ENCODE data around the gene AWAT2.

AWAT2 gene
- 0 to 0.06 (median 0) reads per million in 18 experiments for total RNA-seq

- peak; percentile 37 to 53 for DNase-seq
Observed at GRCh38 chrX:70049925-70050324, at the start of gene AWAT2. TSS of gene AWAT2 (minus strand) at chrX:70049938. CDS start at chrX:70049932, 6 bp downstream.

- DNase-seq = no peak
Observed at GRCh38 chrX:70096052-70096451, 46.3 kb upstream of the AWAT2 start.

DNA sequence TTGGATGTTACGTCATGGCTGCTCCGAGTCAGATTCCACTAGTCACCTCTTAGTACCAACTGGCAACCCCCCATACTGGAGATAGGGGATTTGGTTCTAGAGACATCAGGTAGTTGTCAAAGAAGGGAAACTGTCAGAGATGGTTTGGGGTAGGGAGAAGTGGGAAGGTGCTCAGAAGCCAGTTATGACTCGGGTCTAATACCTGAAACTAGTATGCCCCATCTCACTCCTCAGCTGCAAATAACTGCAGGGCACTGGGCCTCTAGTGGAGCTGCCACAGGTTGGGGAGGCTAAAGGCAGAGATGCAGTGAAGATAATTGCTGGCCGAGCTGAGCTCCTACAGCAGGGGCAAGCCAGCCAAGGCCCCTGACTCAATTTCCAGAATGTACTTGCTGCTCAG is 42.5 kb upstream of the AWAT2 start:
- DNase-seq = no peak

DNA sequence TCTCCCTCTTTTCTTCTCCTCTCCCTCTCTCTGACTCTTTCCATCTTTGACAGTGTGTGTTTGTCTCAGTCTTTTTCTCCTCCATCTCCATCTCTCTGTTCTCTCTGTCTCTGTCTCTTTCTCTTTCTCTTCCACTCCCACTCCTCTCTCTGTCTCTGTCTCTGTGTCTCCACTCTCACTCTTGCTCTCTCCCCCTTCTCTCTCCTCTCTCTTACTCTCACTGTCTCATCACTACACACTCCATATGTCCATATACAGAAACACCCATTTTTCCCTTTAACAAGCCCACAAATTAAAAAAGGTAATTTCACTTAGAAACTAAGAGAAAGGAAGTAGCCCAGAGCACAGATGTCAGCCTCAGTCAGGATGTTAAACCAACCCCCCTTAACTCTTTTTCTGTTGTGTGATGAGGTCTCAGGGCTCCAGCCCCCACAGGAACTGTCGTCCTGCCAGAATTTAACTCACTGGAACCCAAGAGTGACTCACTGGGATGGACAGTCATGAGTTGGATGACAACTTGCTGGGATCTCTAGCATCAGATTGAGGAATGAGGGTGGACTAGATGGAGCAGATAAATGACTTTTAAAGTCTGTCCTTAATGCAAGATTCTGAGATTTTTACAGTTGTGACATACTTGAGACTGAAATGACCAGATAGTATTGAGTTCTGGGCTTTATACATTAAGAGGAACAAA is 40.0 kb upstream of the AWAT2 start:
- DNase-seq = no peak

GRCh38 chrX:70088751-70089150 is 39.0 kb upstream of the AWAT2 start:
- no peak for DNase-seq

DNA sequence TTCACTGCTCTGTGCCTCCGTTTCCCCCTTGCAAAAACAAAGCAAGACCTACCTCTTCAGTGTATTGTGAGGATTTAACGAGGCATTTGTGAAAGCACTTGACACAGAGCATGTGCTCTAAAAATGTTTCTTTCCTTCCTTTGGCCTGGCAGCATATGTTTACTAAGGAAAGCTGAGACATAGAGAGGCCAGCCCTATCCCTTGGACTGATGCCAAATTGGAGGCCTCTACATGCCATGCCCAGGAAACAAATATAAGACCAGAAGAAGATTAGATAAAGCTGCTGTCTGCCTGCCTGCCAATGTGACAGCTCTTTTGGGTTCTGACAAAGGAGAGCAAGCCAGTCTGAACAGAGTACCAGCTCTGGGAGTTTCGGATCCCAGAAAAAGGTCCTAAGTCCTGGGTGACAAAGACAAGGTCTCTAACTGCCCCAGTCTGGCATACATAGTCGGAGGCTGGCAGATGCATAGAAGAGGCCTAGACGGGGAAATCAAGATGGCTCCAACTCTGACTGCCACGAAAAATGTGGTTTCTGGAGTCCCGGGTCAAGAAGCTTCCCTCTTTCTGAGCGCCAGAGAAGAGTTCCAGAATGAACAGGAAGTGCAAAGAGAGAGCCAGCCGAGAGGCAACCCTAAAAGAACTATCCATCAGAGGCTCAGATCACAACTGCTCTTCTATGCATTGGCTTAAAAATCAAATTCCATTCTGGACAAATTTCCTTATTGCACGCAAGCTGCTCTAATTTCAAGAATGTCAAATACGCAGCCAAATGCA is 38.3 kb upstream of the AWAT2 start:
- DNase-seq = no peak

- no peak for DNase-seq
Observed at GRCh38 chrX:70084592-70085240, 35.0 kb upstream of the AWAT2 start.

GRCh38 chrX:70082723-70083122 is 33.0 kb upstream of the AWAT2 start:
- no peak for DNase-seq

- no peak for DNase-seq
Observed at GRCh38 chrX:70079870-70080269, 30.1 kb upstream of the AWAT2 start.

- no peak for DNase-seq
Observed at GRCh38 chrX:70079297-70079696, 29.6 kb upstream of the AWAT2 start.

GRCh38 chrX:70066646-70067045 is 16.9 kb upstream of the AWAT2 start:
- DNase-seq = no peak

GRCh38 chrX:70062961-70063550 is 13.3 kb upstream of the AWAT2 start:
- no peak for DNase-seq

GRCh38 chrX:70062076-70062475 is 12.3 kb upstream of the AWAT2 start, which contains the start of gene OTUD6A:
TSS of gene OTUD6A (plus strand) at chrX:70062457. CDS start at chrX:70062525, 68 bp downstream.
- no peak for DNase-seq

GRCh38 chrX:70054391-70054790 is 4.7 kb upstream of the AWAT2 start:
- DNase-seq = no peak

DNA sequence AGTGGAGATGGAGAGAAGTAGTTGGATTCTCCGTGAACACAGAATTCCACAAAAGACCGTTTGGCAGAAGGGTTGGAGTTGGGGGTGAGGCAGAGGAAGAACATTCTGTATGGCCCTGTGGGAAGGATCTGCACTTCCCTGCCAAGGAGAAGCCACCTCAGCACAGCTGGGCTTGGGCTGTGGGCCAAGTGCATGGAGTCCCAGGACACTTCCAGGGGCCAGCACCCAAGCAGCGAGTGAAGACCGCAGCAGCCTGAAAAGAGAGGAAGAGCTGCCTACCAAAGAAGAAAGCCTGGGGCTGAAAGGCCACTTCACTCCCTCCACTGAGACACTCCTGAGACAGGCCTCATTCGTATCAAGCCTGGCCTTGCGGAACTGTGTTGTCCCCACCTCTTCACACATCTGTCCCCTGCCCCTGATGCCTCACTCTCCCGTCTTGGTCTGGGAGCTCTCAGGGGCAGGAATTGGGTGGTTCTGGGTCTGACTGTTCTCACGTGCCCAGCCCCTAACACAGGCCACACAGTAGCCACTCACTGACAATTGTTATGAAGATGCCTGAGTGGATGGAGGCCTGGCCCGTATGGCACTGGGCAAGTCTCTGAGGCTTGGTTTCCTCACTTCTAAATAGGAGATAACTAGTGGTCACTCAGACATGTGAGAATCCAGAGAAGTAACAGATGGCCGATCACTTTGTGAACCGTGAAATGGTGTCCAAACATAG is 3.3 kb upstream of the AWAT2 start:
- no peak for DNase-seq

DNA sequence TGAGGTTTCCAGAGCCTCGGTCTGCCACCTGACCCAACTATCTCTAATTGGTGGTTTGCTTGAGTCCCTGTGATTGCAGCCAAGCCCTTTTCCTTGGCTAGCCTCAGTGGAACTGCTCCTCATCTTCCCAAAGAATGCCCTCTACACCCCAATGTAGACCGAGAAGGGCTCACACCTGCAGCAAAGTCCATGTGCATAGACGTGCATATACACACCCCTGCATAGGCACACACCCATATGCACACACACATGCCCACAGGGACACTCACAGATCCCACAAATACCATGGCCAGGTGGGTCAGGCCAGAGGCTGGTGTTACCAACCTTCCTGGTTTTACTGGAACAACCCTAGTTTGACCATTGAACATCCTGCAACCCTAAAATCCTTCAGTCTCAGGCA is 332 bp downstream of the AWAT2 start:
- no peak for DNase-seq

DNA sequence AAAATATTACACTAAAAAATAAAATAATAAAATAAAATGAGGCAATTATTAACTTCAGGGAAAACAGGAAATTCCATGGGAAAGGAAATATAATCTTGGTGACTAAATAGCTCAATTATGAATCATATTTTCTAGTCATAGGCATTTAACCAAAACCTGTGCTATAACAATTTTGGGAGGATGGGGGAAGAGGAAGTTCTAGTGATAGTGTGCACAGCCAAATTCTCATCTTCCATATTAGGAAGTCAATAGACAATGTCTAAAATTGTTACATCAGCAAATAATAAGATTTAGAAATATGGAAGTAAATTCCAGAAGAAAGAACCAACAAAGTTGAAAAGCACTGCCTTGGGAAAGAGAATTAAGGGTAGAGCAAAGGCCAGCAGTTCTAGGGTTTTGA is 2.8 kb downstream of the AWAT2 start:
- DNase-seq = no peak

GRCh38 chrX:70044541-70045245 is 5.0 kb downstream of the AWAT2 start:
- DNase-seq = no peak

- DNase-seq = no peak
Observed at GRCh38 chrX:70043685-70044084, 6.1 kb downstream of the AWAT2 start.

DNA sequence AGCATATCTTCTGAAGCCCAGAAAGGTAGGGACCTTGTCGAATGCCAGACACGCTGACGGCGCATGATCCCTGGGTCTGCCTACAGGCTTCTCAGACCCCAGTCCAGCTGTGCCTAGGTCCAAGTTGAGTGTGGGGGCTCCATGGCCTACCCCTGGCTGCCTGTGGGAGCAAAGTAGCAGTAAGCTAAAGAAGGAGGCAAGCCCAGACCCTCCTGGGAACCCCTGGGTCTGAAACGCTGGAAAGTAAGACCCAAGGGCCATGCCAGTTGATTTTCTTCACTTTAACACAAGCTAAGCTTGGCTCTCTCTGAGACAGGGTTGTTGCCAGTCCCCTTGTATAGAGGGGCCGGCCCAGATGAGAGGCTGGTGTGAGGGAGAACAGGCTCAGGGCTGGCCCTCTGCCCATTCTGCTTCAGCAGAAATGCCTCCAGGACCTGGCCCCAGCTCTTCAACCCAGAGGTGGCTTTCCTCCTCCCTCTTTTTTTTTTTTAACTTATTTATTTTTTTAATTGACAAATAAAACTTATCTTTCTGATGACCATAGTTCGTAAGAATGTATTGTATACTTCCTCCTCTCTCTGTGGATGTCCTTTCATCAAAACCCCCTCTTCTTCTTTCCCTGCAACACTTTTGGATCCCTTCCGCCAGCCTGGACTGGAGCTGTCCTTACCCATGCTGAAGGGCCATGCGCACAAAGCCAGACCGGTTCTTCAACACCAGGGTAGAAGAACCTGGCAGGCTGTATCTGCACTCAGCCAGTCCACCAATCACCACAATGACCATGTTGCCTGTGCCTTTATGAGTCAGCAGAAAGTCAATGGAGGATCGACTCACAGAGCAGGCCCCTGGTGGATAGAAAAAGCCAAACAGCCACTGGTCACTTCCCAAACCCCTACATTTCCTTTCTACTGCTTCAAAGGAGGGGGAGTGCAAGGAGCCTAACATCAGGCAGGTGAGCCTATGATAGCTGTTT is 7.1 kb downstream of the AWAT2 start:
- no peak for DNase-seq

GRCh38 chrX:70041993-70042392 is 7.7 kb downstream of the AWAT2 start:
- DNase-seq = no peak
